Measurements from ENCODE around the gene BBS1.
"Not testable (repeated sequence)": the region's sequence is repeated elsewhere in the genome, so short reads cannot be mapped to it uniquely, and the experiment has no call there.

Gene BBS1

GRCh38 chr11:66543263-66544107 lies 33.0 kb downstream of the BBS1 start:
- no peaks in the 10 kb centered on the region for H3K27me3 ChIP-seq (ENCODE audit: control insufficient read depth, insufficient read depth, low read length)
- TF ChIP-seq CTCF (IDR thresholded peaks at IDR 0.05) = no peak
- H3K4me1 ChIP-seq = peaks cover 6% of the 10 kb centered on the region
- no peaks in the 10 kb centered on the region for H3K36me3 ChIP-seq (ENCODE audit: control insufficient read depth, insufficient read depth, low read length)
- no peak overlapping the region for H2AFZ ChIP-seq
- no peak overlapping the region for H3K27ac ChIP-seq
- H3K9ac ChIP-seq = no peak overlapping the region
- no peaks in the 10 kb centered on the region for H3K79me2 ChIP-seq
- no peaks in the 10 kb centered on the region for H3K9me3 ChIP-seq (ENCODE audit: control insufficient read depth, low read length)
- H3K4me2 ChIP-seq (ENCODE audit: low read length) = no peak overlapping the region
- H3K4me3 ChIP-seq (ENCODE audit: low read depth, low read length) = no peak overlapping the region

GRCh38 chr11:66544952-66545351 lies 34.5 kb downstream of the BBS1 start:
- H3K4me1 ChIP-seq; H3K27me3 ChIP-seq (ENCODE audit: control insufficient read depth, insufficient read depth, low read length); H2AFZ ChIP-seq; H3K79me2 ChIP-seq; H3K9me3 ChIP-seq (ENCODE audit: control insufficient read depth, low read length); H3K9ac ChIP-seq; H3K27ac ChIP-seq; H3K36me3 ChIP-seq (ENCODE audit: control insufficient read depth, insufficient read depth, low read length): not testable (repeated sequence)
- peak overlapping the region; percentile 61 for H3K4me3 ChIP-seq (ENCODE audit: low read depth, low read length)
- peak overlapping the region; percentile 87 for H3K4me2 ChIP-seq (ENCODE audit: low read length)

GRCh38 chr11:66545701-66546367 lies 35.4 kb downstream of the BBS1 start, which contains the start of gene ZDHHC24:
Gene ZDHHC24 (minus strand): TSS chr11:66546048. CDS start chr11:66546003, 45 bp downstream.
- Histone ChIP-seq H3K27ac (peak within 1 kb of the TSS; percentile 51), H2AFZ (peak within 1 kb of the TSS; percentile 87), H3K4me3 (ENCODE audit: low read depth, low read length) (peak within 1 kb of the TSS; percentile 61), H3K9me3 (ENCODE audit: control insufficient read depth, low read length) (no peaks in the 10 kb centered on the region), H3K4me2 (ENCODE audit: low read length) (peak within 1 kb of the TSS; percentile 87), H3K4me1 (peaks cover 6% of the 10 kb centered on the region), H3K9ac (peak within 1 kb of the TSS; percentile 61), H3K27me3 (ENCODE audit: control insufficient read depth, insufficient read depth, low read length) (no peaks in the 10 kb centered on the region), H3K36me3 (ENCODE audit: control insufficient read depth, insufficient read depth, low read length) (no peaks in the 10 kb centered on the region), H3K79me2 (no peaks in the 10 kb centered on the region)
- no peak for TF ChIP-seq CTCF (IDR thresholded peaks at IDR 0.05)

- H3K4me2 ChIP-seq (ENCODE audit: low read length) = peak within 1 kb of the TSS; percentile 87
- H2AFZ ChIP-seq = peak within 1 kb of the TSS; percentile 87
- H3K9ac ChIP-seq = peak within 1 kb of the TSS; percentile 61
- TF ChIP-seq CTCF (IDR thresholded peaks at IDR 0.05) = no peak
- H3K79me2 ChIP-seq = no peaks in the 10 kb centered on the region
- H3K27me3 ChIP-seq (ENCODE audit: control insufficient read depth, insufficient read depth, low read length) = no peaks in the 10 kb centered on the region
- no peaks in the 10 kb centered on the region for H3K9me3 ChIP-seq (ENCODE audit: control insufficient read depth, low read length)
- H3K4me3 ChIP-seq (ENCODE audit: low read depth, low read length) = peak within 1 kb of the TSS; percentile 61
- H3K36me3 ChIP-seq (ENCODE audit: control insufficient read depth, insufficient read depth, low read length) = no peaks in the 10 kb centered on the region
- peaks cover 6% of the 10 kb centered on the region for H3K4me1 ChIP-seq
- peak within 1 kb of the TSS; percentile 51 for H3K27ac ChIP-seq
These were observed 36.0 kb downstream of the BBS1 start, which contains the start of gene ACTN3 for GRCh38 chr11:66546368-66546965. Gene ACTN3 (plus strand): TSS chr11:66546903. CDS start chr11:66546938, 35 bp downstream.
